WTC11 (cell line): ENCODE measurements around the gene MAST4. TPM values are rescaled to one million over a fixed set of nuclear protein-coding genes. Genes with fewer than 3 reads are reported as not detected.

Experiments
- ATAC-seq: fragments of 200-7000 bp; cut with Tn5 transposase; 2 replicates; pipeline ENCODE4 v1.10.0; 2021; ENCODE audit warnings: mild to moderate bottlenecking, moderate library complexity
- CTCF ChIA-PET: fragments of 300-600 bp; sonication (Branson Sonifier 250); formaldehyde crosslinking; loops from one replicate; lab custom pipeline; 2021; ENCODE audit warnings: antibody characterized with exemption; lab: Charles Lee
- POLR2A ChIA-PET: fragments of 350-600 bp; sonication (Branson Sonifier 250); formaldehyde crosslinking; loops from one replicate; lab custom pipeline; 2021; ENCODE audit warnings: antibody characterized with exemption; lab: Charles Lee
- DNase-seq: peaks from one replicate; pipeline ENCODE4 v3.0.0; 2021; ENCODE audit warnings: low spot score
- H3K27ac Mint-ChIP-seq: 2 replicates; pipeline ENCODE4 v1.8.0; 2021; ENCODE audit warnings: mixed read lengths
- H3K27me3 Mint-ChIP-seq: 2 replicates; pipeline ENCODE4 v1.8.0; 2021; ENCODE audit warnings: low read depth, mild to moderate bottlenecking, moderate library complexity, mixed read lengths
- H3K36me3 Mint-ChIP-seq: 2 replicates; pipeline ENCODE4 v1.8.0; 2021; ENCODE audit warnings: mixed read lengths
- H3K4me1 Mint-ChIP-seq: 2 replicates; pipeline ENCODE4 v1.8.0; 2022; ENCODE audit warnings: mixed read lengths
- H3K4me3 Mint-ChIP-seq: 2 replicates; pipeline ENCODE4 v1.8.0; 2021; ENCODE audit warnings: mild to moderate bottlenecking, moderate library complexity, mixed read lengths
- H3K9me3 Mint-ChIP-seq: 2 replicates; pipeline ENCODE4 v1.8.0; 2021; ENCODE audit warnings: mixed read lengths
- ATF1 ChIP-seq: sonication (generic); formaldehyde crosslinking; IDR thresholded peaks from 2 replicates; pipeline ENCODE4 v1.8.1; 2023; ENCODE audit warnings: mild to moderate bottlenecking, moderate library complexity, missing genetic modification reagents
- ATF2 ChIP-seq: sonication (generic); formaldehyde crosslinking; IDR thresholded peaks from 2 replicates; pipeline ENCODE4 v1.8.1; 2022; ENCODE audit warnings: low read depth, missing genetic modification reagents, borderline replicate concordance
- ATF3 ChIP-seq: sonication (generic); formaldehyde crosslinking; conservative IDR thresholded peaks from 2 replicates; pipeline ENCODE4 v1.8.1; 2022; ENCODE audit warnings: mild to moderate bottlenecking, missing genetic modification reagents
- E2F5 ChIP-seq: sonication (generic); formaldehyde crosslinking; IDR thresholded peaks from 2 replicates; pipeline ENCODE4 v1.8.1; 2022; ENCODE audit warnings: mild to moderate bottlenecking, moderate library complexity, missing genetic modification reagents
- ELF4 ChIP-seq: sonication (generic); formaldehyde crosslinking; IDR thresholded peaks from 2 replicates; pipeline ENCODE4 v1.8.1; 2022; ENCODE audit warnings: low read depth, mild to moderate bottlenecking, moderate library complexity, missing genetic modification reagents
- ERG ChIP-seq: fragments of 250-450 bp; sonication (Bioruptor Pico); IDR thresholded peaks from 2 replicates; pipeline ENCODE4 v1.8.0; 2021; ENCODE audit warnings: mild to moderate bottlenecking
- FOXJ3 ChIP-seq: sonication (generic); formaldehyde crosslinking; IDR thresholded peaks from 2 replicates; pipeline ENCODE4 v1.9.0; 2021; ENCODE audit warnings: missing genetic modification reagents, mild to moderate bottlenecking, borderline replicate concordance
- FOXP1 ChIP-seq: sonication (generic); formaldehyde crosslinking; IDR thresholded peaks from 2 replicates; pipeline ENCODE4 v1.8.0; 2022; ENCODE audit warnings: missing genetic modification reagents, mild to moderate bottlenecking, moderate library complexity, borderline replicate concordance
- GABPB1 ChIP-seq: sonication (generic); formaldehyde crosslinking; IDR thresholded peaks from 2 replicates; pipeline ENCODE4 v1.8.1; 2023; ENCODE audit warnings: mild to moderate bottlenecking, missing genetic modification reagents
- IRF1 ChIP-seq: sonication (generic); formaldehyde crosslinking; IDR thresholded peaks from 2 replicates; pipeline ENCODE4 v1.8.0; 2023; ENCODE audit warnings: missing genetic modification reagents
- NFATC4 ChIP-seq: fragments of 250-450 bp; sonication (Bioruptor Pico); IDR thresholded peaks from 2 replicates; pipeline ENCODE4 v1.9.0; 2021; ENCODE audit warnings: mild to moderate bottlenecking
- NR1H2 ChIP-seq: sonication (generic); formaldehyde crosslinking; IDR thresholded peaks from 2 replicates; pipeline ENCODE4 v1.9.0; 2021; ENCODE audit warnings: mild to moderate bottlenecking, moderate library complexity, missing genetic modification reagents
- PRDM15 ChIP-seq: sonication (generic); formaldehyde crosslinking; IDR thresholded peaks from 2 replicates; pipeline ENCODE4 v1.8.0; 2022; ENCODE audit warnings: missing genetic modification reagents
- PRRX2 ChIP-seq: fragments of 250-450 bp; sonication (Bioruptor Pico); IDR thresholded peaks from 2 replicates; pipeline ENCODE4 v1.8.0; 2021; ENCODE audit warnings: mild to moderate bottlenecking
- SOX15 ChIP-seq: fragments of 250-450 bp; sonication (Bioruptor Pico); IDR thresholded peaks from 2 replicates; pipeline ENCODE4 v1.9.0; 2021; ENCODE audit warnings: mild to moderate bottlenecking
- TCF7 ChIP-seq: sonication (generic); formaldehyde crosslinking; IDR thresholded peaks from 2 replicates; pipeline ENCODE4 v1.8.0; 2022; ENCODE audit warnings: mild to moderate bottlenecking, low read depth, missing genetic modification reagents, moderate library complexity
- TEAD4 ChIP-seq: sonication (generic); formaldehyde crosslinking; IDR thresholded peaks from 2 replicates; pipeline ENCODE4 v1.8.0; 2022; ENCODE audit warnings: mild to moderate bottlenecking, missing genetic modification reagents
- TP53 ChIP-seq: sonication (generic); formaldehyde crosslinking; IDR thresholded peaks from 2 replicates; pipeline ENCODE4 v1.8.1; 2023; ENCODE audit warnings: mild to moderate bottlenecking, missing genetic modification reagents
- USF1 ChIP-seq: sonication (generic); formaldehyde crosslinking; IDR thresholded peaks from 2 replicates; pipeline ENCODE4 v1.8.0; 2022; ENCODE audit warnings: mild to moderate bottlenecking, missing genetic modification reagents
- ZNF317 ChIP-seq: sonication (generic); formaldehyde crosslinking; IDR thresholded peaks from 2 replicates; pipeline ENCODE4 v1.8.1; 2023; ENCODE audit warnings: low read depth, mild to moderate bottlenecking, moderate library complexity, missing genetic modification reagents, borderline replicate concordance
- ZNF396 ChIP-seq: fragments of 250-450 bp; sonication (Bioruptor Pico); IDR thresholded peaks from 2 replicates; pipeline ENCODE4 v1.8.0; 2021; ENCODE audit warnings: mild to moderate bottlenecking, moderate library complexity, borderline replicate concordance
- ZNF423 ChIP-seq: fragments of 250-450 bp; sonication (Bioruptor Pico); IDR thresholded peaks from 2 replicates; pipeline ENCODE4 v2.1.2; 2022; ENCODE audit warnings: mild to moderate bottlenecking, moderate library complexity
- total RNA-seq: library from RNA; stranded (reverse); gene quantifications from 3 replicates; pipeline ENCODE4 v1.2.3, GENCODE V29; 2021

Gene MAST4
- total RNA-seq, 1 experiment from 2014 or later: 8.0 TPM

GRCh38 chr5:67021031-67021430 lies 424.8 kb downstream of the MAST4 start:
- H3K36me3 Mint-ChIP-seq: no peaks in the 10 kb centered on the region
- H3K27ac Mint-ChIP-seq: no peak overlapping the region
- POLR2A ChIA-PET: no interaction called here
- ATAC-seq: no peak
- H3K4me3 Mint-ChIP-seq: no peak overlapping the region
- peaks cover 10% of the 10 kb centered on the region for H3K4me1 Mint-ChIP-seq
- CTCF ChIA-PET: no interaction called here
- no peaks in the 10 kb centered on the region for H3K27me3 Mint-ChIP-seq
- H3K9me3 Mint-ChIP-seq: no peaks in the 10 kb centered on the region
- TF ChIP-seq ATF1 (no peak), TCF7 (no peak), FOXJ3 (CRISPR knock-in tag) (no peak), PRDM15 (CRISPR knock-in tag) (no peak), GABPB1 (no peak), FOXP1 (CRISPR knock-in tag) (no peak), ATF3 (CRISPR knock-in tag) (no peak), ZNF317 (no peak), ELF4 (CRISPR knock-in tag) (no peak), IRF1 (no peak), NR1H2 (CRISPR knock-in tag) (no peak)
- no peak for DNase-seq

GRCh38 chr5:67021521-67021920 lies 425.3 kb downstream of the MAST4 start:
- ChIA-PET CTCF (no interaction called here), POLR2A (no interaction called here)
- Mint-ChIP-seq H3K36me3 (no peaks in the 10 kb centered on the region), H3K4me1 (peaks cover 10% of the 10 kb centered on the region), H3K27ac (no peak overlapping the region), H3K27me3 (no peaks in the 10 kb centered on the region), H3K9me3 (no peaks in the 10 kb centered on the region), H3K4me3 (no peak overlapping the region)
- DNase-seq: no peak
- TF ChIP-seq NFATC4 (CRISPR knock-in tag): no peak
- no peak for TF ChIP-seq SOX15 (CRISPR knock-in tag)
- TF ChIP-seq ZNF396 (CRISPR knock-in tag): no peak
- no peak for TF ChIP-seq TEAD4 (CRISPR knock-in tag)
- TF ChIP-seq TCF7: no peak
- no peak for TF ChIP-seq E2F5 (CRISPR knock-in tag)
- no peak for TF ChIP-seq FOXP1 (CRISPR knock-in tag)
- no peak for TF ChIP-seq USF1
- no peak for TF ChIP-seq PRRX2 (CRISPR knock-in tag)
- TF ChIP-seq ZNF423 (CRISPR knock-in tag): no peak
- no peak for TF ChIP-seq ATF2 (CRISPR knock-in tag)
- TF ChIP-seq ELF4 (CRISPR knock-in tag): no peak
- no peak for TF ChIP-seq TP53 (CRISPR knock-in tag)
- no peak for TF ChIP-seq ERG (CRISPR knock-in tag)
- no peak for ATAC-seq
